ENCODE results near the gene RAMACL.

The RAMACL gene

GRCh38 chr6:166616261-166617238 lies 30.1 kb upstream of the RAMACL start:
- no peaks in the 10 kb centered on the region for H3K4me1 ChIP-seq (ENCODE audit: control extremely low read depth in 1 of 4, control insufficient read depth in 4 of 4, insufficient read depth in 4 of 4, low read length in 3 of 4)
- CTCF ChIA-PET = no interaction called here
- H3K27me3 ChIP-seq (replicated peaks in 2 of 5; ENCODE audit: control insufficient read depth in 4 of 5, insufficient read depth in 5 of 5, low read length in 4 of 5) = peaks cover 0 to under 1% (median 0%) of the 10 kb centered on the region in 5 experiments
- 98% methylated on average over 20 of the region's 22 CpGs for WGBS (ENCODE audit: insufficient coverage)
- no peak overlapping the region for H3K27ac ChIP-seq (ENCODE audit: insufficient read depth in 1 of 2, low read depth in 1 of 2, low read length in 2 of 2, poor library complexity in 1 of 2, severe bottlenecking in 2 of 2)
- POLR2A ChIA-PET = no interaction called here
- H3K36me3 ChIP-seq (ENCODE audit: control insufficient read depth in 4 of 4, insufficient read depth in 4 of 4, low read length in 3 of 4) = no peaks in the 10 kb centered on the region
- no peak overlapping the region for H3K4me3 ChIP-seq (ENCODE audit: control insufficient read depth in 1 of 7, extremely low read depth in 1 of 7, insufficient read depth in 4 of 7, low read depth in 2 of 7, low read length in 6 of 7)
- H3K9me3 ChIP-seq (ENCODE audit: control extremely low read depth in 1 of 5, control insufficient read depth in 4 of 5, insufficient read depth in 2 of 5, low read depth in 1 of 5, low read length in 4 of 5) = no peaks in the 10 kb centered on the region
- no peak for DNase-seq

- POLR2A ChIA-PET = no interaction called here
- Histone ChIP-seq H3K4me1 (ENCODE audit: control extremely low read depth in 1 of 4, control insufficient read depth in 4 of 4, insufficient read depth in 4 of 4, low read length in 3 of 4) (no peaks in the 10 kb centered on the region), H3K36me3 (ENCODE audit: control insufficient read depth in 4 of 4, insufficient read depth in 4 of 4, low read length in 3 of 4) (no peaks in the 10 kb centered on the region)
Observed at GRCh38 chr6:166615059-166615770, 28.7 kb upstream of the RAMACL start.

GRCh38 chr6:166614589-166614988 lies 28.1 kb upstream of the RAMACL start:
- CTCF ChIA-PET = no interaction called here
- no peak overlapping the region for H3K4me3 ChIP-seq (ENCODE audit: control insufficient read depth in 1 of 7, extremely low read depth in 1 of 7, insufficient read depth in 4 of 7, low read depth in 2 of 7, low read length in 6 of 7)
- H3K9me3 ChIP-seq (ENCODE audit: control extremely low read depth in 1 of 5, control insufficient read depth in 4 of 5, insufficient read depth in 2 of 5, low read depth in 1 of 5, low read length in 4 of 5) = no peaks in the 10 kb centered on the region
- WGBS (ENCODE audit: insufficient coverage) = 91% methylated on average over 10 of the region's 10 CpGs
- no peak overlapping the region for H3K27ac ChIP-seq (ENCODE audit: insufficient read depth in 1 of 2, low read depth in 1 of 2, low read length in 2 of 2, poor library complexity in 1 of 2, severe bottlenecking in 2 of 2)
- no peaks in the 10 kb centered on the region for H3K4me1 ChIP-seq (ENCODE audit: control extremely low read depth in 1 of 4, control insufficient read depth in 4 of 4, insufficient read depth in 4 of 4, low read length in 3 of 4)
- no peaks in the 10 kb centered on the region for H3K36me3 ChIP-seq (ENCODE audit: control insufficient read depth in 4 of 4, insufficient read depth in 4 of 4, low read length in 3 of 4)
- no peak for DNase-seq
- POLR2A ChIA-PET = no interaction called here
- H3K27me3 ChIP-seq (replicated peaks in 2 of 5; ENCODE audit: control insufficient read depth in 4 of 5, insufficient read depth in 5 of 5, low read length in 4 of 5) = peaks cover 0 to 2% (median 0%) of the 10 kb centered on the region in 5 experiments

More at GRCh38 chr6:166615059-166615770, 28.7 kb upstream of the RAMACL start:
- no peak for DNase-seq
- CTCF ChIA-PET = no interaction called here
- H3K27me3 ChIP-seq (replicated peaks in 2 of 5; ENCODE audit: control insufficient read depth in 4 of 5, insufficient read depth in 5 of 5, low read length in 4 of 5) = peaks cover 0 to 2% (median 0%) of the 10 kb centered on the region in 5 experiments
- H3K4me3 ChIP-seq (ENCODE audit: control insufficient read depth in 1 of 7, extremely low read depth in 1 of 7, insufficient read depth in 4 of 7, low read depth in 2 of 7, low read length in 6 of 7) = no peak overlapping the region
- 94% methylated on average over 21 of the region's 21 CpGs for WGBS (ENCODE audit: insufficient coverage)
- H3K27ac ChIP-seq (ENCODE audit: insufficient read depth in 1 of 2, low read depth in 1 of 2, low read length in 2 of 2, poor library complexity in 1 of 2, severe bottlenecking in 2 of 2) = no peak overlapping the region
- H3K9me3 ChIP-seq (ENCODE audit: control extremely low read depth in 1 of 5, control insufficient read depth in 4 of 5, insufficient read depth in 2 of 5, low read depth in 1 of 5, low read length in 4 of 5) = no peaks in the 10 kb centered on the region

- CTCF ChIA-PET = interaction anchor here (3.1 kb wide), 1 partner anchor 11 kb away, joined by 13 read pairs; no protein-coding TSS in a partner anchor
- no peaks in the 10 kb centered on the region for H3K9me3 ChIP-seq (ENCODE audit: control extremely low read depth in 1 of 5, control insufficient read depth in 4 of 5, insufficient read depth in 2 of 5, low read depth in 1 of 5, low read length in 4 of 5)
- no peak for DNase-seq
- no peak overlapping the region for H3K4me3 ChIP-seq (ENCODE audit: control insufficient read depth in 1 of 7, extremely low read depth in 1 of 7, insufficient read depth in 4 of 7, low read depth in 2 of 7, low read length in 6 of 7)
- POLR2A ChIA-PET = no interaction called here
- peaks cover 0 to 2% (median 0%) of the 10 kb centered on the region in 5 experiments for H3K27me3 ChIP-seq (replicated peaks in 2 of 5; ENCODE audit: control insufficient read depth in 4 of 5, insufficient read depth in 5 of 5, low read length in 4 of 5)
- WGBS (ENCODE audit: insufficient coverage) = 97% methylated on average over 10 of the region's 12 CpGs
- H3K27ac ChIP-seq (ENCODE audit: insufficient read depth in 1 of 2, low read depth in 1 of 2, low read length in 2 of 2, poor library complexity in 1 of 2, severe bottlenecking in 2 of 2) = no peak overlapping the region
- H3K36me3 ChIP-seq (ENCODE audit: control insufficient read depth in 4 of 4, insufficient read depth in 4 of 4, low read length in 3 of 4) = no peaks in the 10 kb centered on the region
- no peaks in the 10 kb centered on the region for H3K4me1 ChIP-seq (ENCODE audit: control extremely low read depth in 1 of 4, control insufficient read depth in 4 of 4, insufficient read depth in 4 of 4, low read length in 3 of 4)
Observed at GRCh38 chr6:166614171-166614583, 27.7 kb upstream of the RAMACL start.

GRCh38 chr6:166613027-166613426 lies 26.5 kb upstream of the RAMACL start:
- H3K4me1 ChIP-seq (ENCODE audit: control extremely low read depth in 1 of 4, control insufficient read depth in 4 of 4, insufficient read depth in 4 of 4, low read length in 3 of 4) = no peaks in the 10 kb centered on the region
- no peaks in the 10 kb centered on the region for H3K36me3 ChIP-seq (ENCODE audit: control insufficient read depth in 4 of 4, insufficient read depth in 4 of 4, low read length in 3 of 4)
- no peak for DNase-seq
- over 99% methylated on average over 6 of the region's 7 CpGs for WGBS (ENCODE audit: insufficient coverage)
- POLR2A ChIA-PET = no interaction called here
- CTCF ChIA-PET = interaction anchor here (2.3 to 3.1 kb wide), 2 partner anchors 10 kb away, joined by 12 to 13 read pairs; no protein-coding TSS in a partner anchor
- H3K27ac ChIP-seq (ENCODE audit: insufficient read depth in 1 of 2, low read depth in 1 of 2, low read length in 2 of 2, poor library complexity in 1 of 2, severe bottlenecking in 2 of 2) = no peak overlapping the region
- H3K4me3 ChIP-seq (ENCODE audit: control insufficient read depth in 1 of 7, extremely low read depth in 1 of 7, insufficient read depth in 4 of 7, low read depth in 2 of 7, low read length in 6 of 7) = no peak overlapping the region
- H3K9me3 ChIP-seq (ENCODE audit: control extremely low read depth in 1 of 5, control insufficient read depth in 4 of 5, insufficient read depth in 2 of 5, low read depth in 1 of 5, low read length in 4 of 5) = no peaks in the 10 kb centered on the region
- H3K27me3 ChIP-seq (replicated peaks in 2 of 5; ENCODE audit: control insufficient read depth in 4 of 5, insufficient read depth in 5 of 5, low read length in 4 of 5) = peaks cover 0 to 2% (median 0%) of the 10 kb centered on the region in 5 experiments

- H3K4me3 ChIP-seq (ENCODE audit: control insufficient read depth in 1 of 7, extremely low read depth in 1 of 7, insufficient read depth in 4 of 7, low read depth in 2 of 7, low read length in 6 of 7) = no peak overlapping the region
- no peaks in the 10 kb centered on the region for H3K9me3 ChIP-seq (ENCODE audit: control extremely low read depth in 1 of 5, control insufficient read depth in 4 of 5, insufficient read depth in 2 of 5, low read depth in 1 of 5, low read length in 4 of 5)
- ChIA-PET POLR2A (no interaction called here), CTCF (interaction anchor here (2.3 to 3.1 kb wide), 2 partner anchors 9 to 11 kb away, joined by 12 to 13 read pairs; no protein-coding TSS in a partner anchor)
- no peak overlapping the region for H3K27ac ChIP-seq (ENCODE audit: insufficient read depth in 1 of 2, low read depth in 1 of 2, low read length in 2 of 2, poor library complexity in 1 of 2, severe bottlenecking in 2 of 2)
- H3K4me1 ChIP-seq (ENCODE audit: control extremely low read depth in 1 of 4, control insufficient read depth in 4 of 4, insufficient read depth in 4 of 4, low read length in 3 of 4) = no peaks in the 10 kb centered on the region
- H3K27me3 ChIP-seq (replicated peaks in 2 of 5; ENCODE audit: control insufficient read depth in 4 of 5, insufficient read depth in 5 of 5, low read length in 4 of 5) = peaks cover 0 to 2% (median 0%) of the 10 kb centered on the region in 5 experiments
- H3K36me3 ChIP-seq (ENCODE audit: control insufficient read depth in 4 of 4, insufficient read depth in 4 of 4, low read length in 3 of 4) = no peaks in the 10 kb centered on the region
- DNase-seq = no peak
- WGBS (ENCODE audit: insufficient coverage) = 93% methylated on average over 10 of the region's 11 CpGs
Observed at GRCh38 chr6:166612471-166612881, 26.0 kb upstream of the RAMACL start.

Measured in common myeloid progenitor, CD34-positive (primary cell).